Ascending aorta (tissue), 2 donors: Measurements from ENCODE around the gene AMBRA1. TPM values are rescaled to one million over a fixed set of nuclear protein-coding genes. Genes with fewer than 3 reads are reported as not detected.

Source experiments
- DNase-seq, 2 donors: peaks; one replicate each; pipeline ENCODE4 v3.0.0-alpha.2; 2019; ENCODE audit warnings: low spot score in 2 of 2
- H3K27ac ChIP-seq, 2 donors: fragments of 200-600 bp; sonication (generic); one replicate each; pipeline ENCODE4 v1.5.1; 2016 to 2017; ENCODE audit warnings: mild to moderate bottlenecking in 1 of 2
- H3K27me3 ChIP-seq: fragments of 200-600 bp; sonication (generic); one replicate; pipeline ENCODE4 v1.5.1; 2017
- H3K36me3 ChIP-seq, 2 donors: fragments of 200-600 bp; sonication (generic); one replicate each; pipeline ENCODE4 v1.5.1; 2016
- H3K4me1 ChIP-seq, 2 donors: fragments of 200-600 bp; sonication (generic); one replicate each; pipeline ENCODE4 v1.5.1; 2016 to 2017; ENCODE audit warnings: mild to moderate bottlenecking in 1 of 2
- H3K4me3 ChIP-seq, 2 donors: fragments of 200-600 bp; sonication (generic); one replicate each; pipeline ENCODE4 v1.5.1; 2016 to 2017; ENCODE audit warnings: mild to moderate bottlenecking in 1 of 2
- H3K9me3 ChIP-seq, 2 donors: fragments of 200-600 bp; sonication (generic); one replicate each; pipeline ENCODE4 v1.5.1; 2016
- intact Hi-C: fragments of 100-400 bp; cut with DNase I; formaldehyde crosslinking; loops from one replicate; pipeline ENCODE4 v1.15.1; 2023
- total RNA-seq: library from RNA; depleted of rRNA; stranded (reverse); fragments of >200 nt; gene quantifications from one replicate; pipeline ENCODE4 v1.1.0, GENCODE V29; 2016
- TF ChIP-seq, protein P1 (sequence below), 3 experiments: fragments of 200-600 bp in 2 of 3; fragments of 450-650 bp in 1 of 3; sonication (generic) in 2 of 3; IDR thresholded peaks; one replicate each; pipeline ENCODE4 v1.5.1; 2016 to 2019; ENCODE audit warnings: antibody characterized with exemption in 3 of 3, mild to moderate bottlenecking in 1 of 3, moderate library complexity in 1 of 3

The AMBRA1 gene
- total RNA-seq, 1 donor from 2014 or later: 12.1 TPM

GRCh38 chr11:46485856-46486443 lies 107.9 kb downstream of the AMBRA1 start:
- H3K9me3 ChIP-seq: no peaks in the 10 kb centered on the region
- H3K27ac ChIP-seq: no peak overlapping the region
- H3K36me3 ChIP-seq: peaks cover 0 to 4% of the 10 kb centered on the region in 2 donors
- TF ChIP-seq, protein P1, sequence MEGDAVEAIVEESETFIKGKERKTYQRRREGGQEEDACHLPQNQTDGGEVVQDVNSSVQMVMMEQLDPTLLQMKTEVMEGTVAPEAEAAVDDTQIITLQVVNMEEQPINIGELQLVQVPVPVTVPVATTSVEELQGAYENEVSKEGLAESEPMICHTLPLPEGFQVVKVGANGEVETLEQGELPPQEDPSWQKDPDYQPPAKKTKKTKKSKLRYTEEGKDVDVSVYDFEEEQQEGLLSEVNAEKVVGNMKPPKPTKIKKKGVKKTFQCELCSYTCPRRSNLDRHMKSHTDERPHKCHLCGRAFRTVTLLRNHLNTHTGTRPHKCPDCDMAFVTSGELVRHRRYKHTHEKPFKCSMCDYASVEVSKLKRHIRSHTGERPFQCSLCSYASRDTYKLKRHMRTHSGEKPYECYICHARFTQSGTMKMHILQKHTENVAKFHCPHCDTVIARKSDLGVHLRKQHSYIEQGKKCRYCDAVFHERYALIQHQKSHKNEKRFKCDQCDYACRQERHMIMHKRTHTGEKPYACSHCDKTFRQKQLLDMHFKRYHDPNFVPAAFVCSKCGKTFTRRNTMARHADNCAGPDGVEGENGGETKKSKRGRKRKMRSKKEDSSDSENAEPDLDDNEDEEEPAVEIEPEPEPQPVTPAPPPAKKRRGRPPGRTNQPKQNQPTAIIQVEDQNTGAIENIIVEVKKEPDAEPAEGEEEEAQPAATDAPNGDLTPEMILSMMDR (IDR thresholded peaks at IDR 0.05): no peak
- H3K4me1 ChIP-seq: no peaks in the 10 kb centered on the region
- intact Hi-C loops: no loop called here
- DNase-seq: no peak
- H3K4me3 ChIP-seq: no peak overlapping the region
- no peaks in the 10 kb centered on the region for H3K27me3 ChIP-seq

DNA sequence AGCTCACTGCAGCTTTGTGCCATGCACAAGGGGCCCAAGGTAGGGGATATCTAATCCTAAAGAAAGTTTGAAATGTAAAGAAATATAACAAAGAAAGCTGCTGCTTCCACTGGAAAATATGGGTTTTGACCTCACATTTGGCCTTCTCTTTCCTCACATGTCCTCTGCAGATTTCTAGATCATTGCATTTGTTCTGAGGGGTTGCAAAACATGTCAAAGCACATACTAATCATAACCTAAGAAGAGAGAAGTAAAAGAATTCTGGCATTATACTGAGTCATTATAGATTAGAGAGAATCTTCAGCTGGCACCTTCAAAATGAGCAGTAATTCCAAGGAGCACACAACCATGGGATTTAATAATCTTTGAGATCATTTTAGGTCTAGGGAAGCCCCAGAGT lies 109.7 kb downstream of the AMBRA1 start:
- no peak for DNase-seq
- no peaks in the 10 kb centered on the region for H3K27me3 ChIP-seq

DNA sequence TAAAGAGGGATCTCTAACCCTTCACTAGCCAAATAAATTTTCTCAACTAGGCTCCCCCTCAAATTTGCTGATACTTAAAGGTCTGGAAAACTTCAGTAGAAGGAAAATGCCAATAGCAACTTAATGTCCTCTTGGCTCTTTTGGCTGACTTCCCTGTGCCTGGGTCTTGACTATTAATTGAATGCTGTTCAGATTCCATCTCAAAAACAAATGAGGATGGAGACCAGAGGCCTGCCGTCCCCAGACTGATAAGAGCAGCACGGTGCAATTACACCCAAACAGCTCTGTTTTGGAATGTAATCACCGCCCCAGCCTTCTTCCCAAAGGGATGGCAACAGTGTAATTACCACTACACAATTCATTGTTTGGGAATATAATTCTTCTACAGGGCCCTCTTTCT lies 112.9 kb downstream of the AMBRA1 start:
- TF ChIP-seq, protein P1 (IDR thresholded peaks at IDR 0.05): no peak
- H3K4me3 ChIP-seq: no peak overlapping the region
- no peaks in the 10 kb centered on the region for H3K27me3 ChIP-seq
- no peaks in the 10 kb centered on the region for H3K4me1 ChIP-seq
- intact Hi-C loops: no loop called here
- no peak for DNase-seq
- no peak overlapping the region for H3K27ac ChIP-seq
- H3K36me3 ChIP-seq: peaks cover 0 to 3% of the 10 kb centered on the region in 2 donors
- no peaks in the 10 kb centered on the region for H3K9me3 ChIP-seq

More for the DNA sequence above, 109.7 kb downstream of the AMBRA1 start:
- Histone ChIP-seq H3K27ac (no peak overlapping the region), H3K4me3 (no peak overlapping the region), H3K9me3 (no peaks in the 10 kb centered on the region), H3K36me3 (no peaks in the 10 kb centered on the region), H3K4me1 (no peaks in the 10 kb centered on the region)
- TF ChIP-seq, protein P1 (IDR thresholded peaks at IDR 0.05): no peak
- intact Hi-C loops: no loop called here

DNA sequence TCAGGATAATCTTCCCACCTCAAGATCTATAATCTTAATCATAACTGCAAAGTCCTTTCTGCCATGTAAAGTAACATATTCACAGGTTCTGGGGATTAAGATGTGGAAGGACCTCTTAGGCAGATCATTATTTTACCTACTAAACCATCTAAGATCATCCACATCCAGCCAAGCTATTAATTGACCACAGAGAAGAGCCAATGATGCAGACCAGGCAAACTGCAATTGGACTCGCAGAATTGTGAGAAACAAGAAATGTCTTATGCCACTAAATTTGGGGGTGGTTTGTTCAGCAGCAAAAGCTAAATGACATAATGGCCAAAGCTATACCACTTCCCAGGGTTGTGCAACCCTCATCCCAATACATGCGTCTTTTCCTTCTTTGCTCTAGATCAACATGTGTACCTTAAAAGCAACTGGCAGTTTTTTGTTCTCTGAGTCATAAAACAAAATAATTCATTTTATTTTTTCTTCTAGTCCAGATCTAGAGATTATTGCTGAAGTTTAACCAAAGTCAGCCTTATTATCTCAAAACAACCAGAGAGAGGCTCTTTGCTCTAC lies 113.6 kb downstream of the AMBRA1 start:
- Histone ChIP-seq H3K27me3 (no peaks in the 10 kb centered on the region), H3K9me3 (no peaks in the 10 kb centered on the region), H3K27ac (no peak overlapping the region), H3K4me3 (no peak overlapping the region), H3K4me1 (no peaks in the 10 kb centered on the region), H3K36me3 (peaks cover 0 to 3% of the 10 kb centered on the region in 2 donors)
- TF ChIP-seq, protein P1 (IDR thresholded peaks at IDR 0.05): no peak
- no peak for DNase-seq
- intact Hi-C loops: no loop called here

DNA sequence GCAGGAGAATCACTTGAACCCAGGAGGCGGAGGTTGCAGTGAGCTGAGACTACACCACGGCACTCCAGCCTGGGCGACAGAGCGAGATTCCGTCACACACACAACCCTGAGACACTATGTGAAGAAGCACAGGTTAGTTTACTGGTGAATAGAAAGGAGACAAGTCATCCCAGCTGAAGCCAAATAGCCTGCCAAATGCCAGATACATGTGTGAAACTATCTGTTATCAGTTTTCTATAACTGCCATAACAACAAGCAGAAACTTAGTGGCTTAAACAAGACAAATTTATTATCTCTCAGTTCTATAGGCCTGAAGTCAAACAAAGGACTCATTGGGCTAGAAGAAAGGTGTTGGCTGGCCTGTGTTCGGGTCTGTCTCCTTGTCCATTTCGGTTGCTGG lies 114.2 kb downstream of the AMBRA1 start:
- no peaks in the 10 kb centered on the region for H3K27me3 ChIP-seq
- no peak overlapping the region for H3K27ac ChIP-seq
- DNase-seq: no peak
- no peaks in the 10 kb centered on the region for H3K4me1 ChIP-seq
- H3K36me3 ChIP-seq: peaks cover 0 to 3% of the 10 kb centered on the region in 2 donors
- no peak overlapping the region for H3K4me3 ChIP-seq
- no peaks in the 10 kb centered on the region for H3K9me3 ChIP-seq
- TF ChIP-seq, protein P1 (IDR thresholded peaks at IDR 0.05): no peak
- intact Hi-C loops: no loop called here
